Right ventricle myocardium inferior (tissue), 1 donor: ENCODE data around the gene JAZF1. TPM values are rescaled to one million over a fixed set of nuclear protein-coding genes. Genes with fewer than 3 reads are reported as not detected.

Experiments used
- ATAC-seq: fragments of 200-7000 bp; cut with Tn5 transposase; one replicate; pipeline ENCODE4 v1.9.1; 2020; ENCODE audit warnings: mild to moderate bottlenecking, moderate library complexity
- DNase-seq: peaks from one replicate; pipeline ENCODE4 v3.0.0; 2021; ENCODE audit errors: missing footprints
- intact Hi-C: fragments of 100-400 bp; cut with DNase I; formaldehyde crosslinking; loops from one replicate; pipeline ENCODE4 v1.11.0; 2022
- total RNA-seq: library from RNA; stranded (reverse); fragmentation: NEBNext Ultra II Directional; extraction: Animal tissue kit (Norgen Biotek cat#: 25700); gene quantifications from one replicate; pipeline ENCODE4 v1.2.1, GENCODE V29; 2021
- donor health status: DM: no; HTN: yes; CAD: no; lungs with severe emphysema.

The JAZF1 gene
- total RNA-seq, 1 donor from 2014 or later, result 25.6 TPM

GRCh38 chr7:28149291-28150101 lies 31.1 kb downstream of the JAZF1 start:
- ATAC-seq, result no peak
- intact Hi-C loops, result no loop called here
- DNase-seq, result no peak

DNA sequence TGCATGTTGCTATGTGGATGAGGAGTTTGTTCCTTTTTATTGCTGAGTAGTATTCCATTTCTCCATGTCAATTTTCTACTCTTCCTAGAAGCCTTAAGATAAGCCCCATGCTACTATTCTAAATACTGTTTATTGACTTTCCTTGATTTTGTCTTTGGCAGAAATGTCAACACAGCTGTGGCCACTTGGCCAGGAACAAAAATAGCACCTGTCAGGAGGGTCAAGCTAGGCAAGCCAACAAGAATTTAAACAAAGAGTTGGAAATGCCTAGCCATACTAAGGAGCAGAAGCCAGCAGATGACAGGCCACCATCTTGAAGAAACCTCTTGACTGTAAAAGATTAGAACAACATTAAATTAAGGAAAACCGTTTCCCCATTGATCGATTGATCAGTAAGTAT lies 34.7 kb downstream of the JAZF1 start:
- no peak for ATAC-seq
- intact Hi-C loops, result no loop called here

GRCh38 chr7:28145090-28145626 lies 35.4 kb downstream of the JAZF1 start:
- intact Hi-C loops, result no loop called here
- no peak for ATAC-seq
- no peak for DNase-seq

More for the DNA sequence above, 34.7 kb downstream of the JAZF1 start:
- no peak for DNase-seq

GRCh38 chr7:28144266-28144665 lies 36.3 kb downstream of the JAZF1 start:
- no peak for DNase-seq
- no peak for ATAC-seq
- intact Hi-C loops, result no loop called here

- intact Hi-C loops, result no loop called here
- DNase-seq (no peak), ATAC-seq (no peak)
Measured at GRCh38 chr7:28142650-28143049, 37.9 kb downstream of the JAZF1 start.

GRCh38 chr7:28140979-28141378 lies 39.6 kb downstream of the JAZF1 start:
- intact Hi-C loops, result no loop called here
- DNase-seq (no peak), ATAC-seq (no peak)

DNA sequence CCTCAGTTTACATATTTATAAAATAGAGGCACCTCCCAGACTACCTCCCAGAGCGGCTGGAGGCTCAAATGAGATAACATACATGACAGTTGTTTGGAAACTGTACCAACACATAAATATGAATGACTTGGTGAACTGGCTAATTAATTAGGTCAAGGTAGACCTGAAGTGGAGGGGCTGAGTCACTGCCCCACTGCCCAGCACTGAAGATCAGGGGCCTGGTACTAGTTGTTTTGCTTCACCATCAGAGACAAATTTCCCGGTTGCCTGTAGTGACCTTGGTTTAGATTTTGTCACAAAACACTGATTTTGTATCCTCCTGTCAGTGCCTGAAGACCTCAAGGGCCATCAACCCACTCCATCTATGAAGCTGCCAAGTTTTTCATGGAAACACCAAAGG lies 41.8 kb downstream of the JAZF1 start:
- ATAC-seq, result no peak
- intact Hi-C loops, result no loop called here
- DNase-seq, result peak; percentile 64

GRCh38 chr7:28137463-28137862 lies 43.1 kb downstream of the JAZF1 start:
- ATAC-seq, result no peak
- intact Hi-C loops, result no loop called here
- DNase-seq, result no peak

- no peak for ATAC-seq
- no peak for DNase-seq
- intact Hi-C loops, result no loop called here
Measured at GRCh38 chr7:28136885-28137284, 43.7 kb downstream of the JAZF1 start.

DNA sequence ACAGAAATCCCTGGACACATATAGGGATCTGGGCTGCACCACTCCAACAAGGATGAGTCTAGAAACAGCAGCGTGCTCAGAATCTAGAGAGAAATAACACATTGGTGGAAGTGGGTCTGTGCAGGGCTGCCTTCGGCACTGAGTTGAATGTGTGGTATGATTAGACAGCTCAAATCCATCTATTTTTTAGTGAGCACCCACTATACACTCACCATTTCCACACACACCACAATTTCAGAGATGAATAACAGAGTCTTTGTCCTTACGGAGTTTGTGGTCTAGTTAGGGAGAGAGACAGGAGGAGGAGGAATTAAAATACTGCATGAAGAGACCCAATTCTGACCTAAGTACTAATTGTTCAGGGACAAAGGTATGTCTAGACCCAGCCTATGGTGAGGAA lies 44.2 kb downstream of the JAZF1 start:
- DNase-seq, result no peak
- intact Hi-C loops, result no loop called here
- ATAC-seq, result no peak

- intact Hi-C loops, result no loop called here
- no peak for DNase-seq
- no peak for ATAC-seq
Measured at GRCh38 chr7:28135760-28136159, 44.8 kb downstream of the JAZF1 start.

DNA sequence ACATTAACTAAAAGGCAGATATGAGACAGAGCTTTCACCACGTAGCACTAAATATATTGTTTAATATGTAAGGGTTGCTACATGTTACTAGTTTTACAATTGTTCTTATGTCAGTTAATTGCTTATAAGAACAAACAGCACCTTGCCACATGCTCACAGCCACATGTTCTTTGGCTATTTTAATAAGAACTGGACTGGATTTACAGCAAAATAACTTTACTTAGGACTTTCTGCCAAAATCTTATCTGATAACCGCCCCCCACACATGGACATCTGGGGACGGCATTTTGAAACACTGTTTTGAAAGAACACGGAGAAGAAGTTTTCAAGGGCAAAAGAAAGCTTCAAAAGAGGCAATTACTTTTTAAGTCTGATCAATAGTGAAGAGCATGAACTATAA lies 45.3 kb downstream of the JAZF1 start:
- DNase-seq, result no peak
- intact Hi-C loops, result no loop called here
- peak; percentile 11 for ATAC-seq

DNA sequence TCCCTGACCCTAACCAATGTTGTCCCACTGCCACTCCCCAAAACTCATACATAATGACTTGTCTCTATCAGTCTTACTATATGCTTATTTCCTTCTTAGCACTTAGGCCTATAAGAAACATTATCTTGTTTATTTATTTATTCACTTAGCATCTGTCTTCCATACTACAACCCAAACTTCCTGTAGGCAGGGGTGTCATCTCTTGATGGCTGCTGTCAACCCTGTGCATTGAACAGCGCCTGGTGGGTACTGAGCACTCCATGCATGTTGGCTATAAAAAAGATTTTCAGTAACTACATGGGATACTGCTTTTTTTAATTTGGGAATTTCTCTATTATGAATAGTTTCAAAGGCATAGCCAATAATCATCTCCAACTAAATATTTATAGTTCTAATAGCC lies 46.7 kb downstream of the JAZF1 start:
- no peak for ATAC-seq
- no peak for DNase-seq
- intact Hi-C loops, result no loop called here

- DNase-seq, result no peak
- intact Hi-C loops, result no loop called here
- ATAC-seq, result no peak
Measured at GRCh38 chr7:28132959-28133870, 47.4 kb downstream of the JAZF1 start.

GRCh38 chr7:28130277-28130676 lies 50.3 kb downstream of the JAZF1 start:
- DNase-seq (no peak), ATAC-seq (no peak)
- intact Hi-C loops, result no loop called here

GRCh38 chr7:28128608-28129007 lies 52.0 kb downstream of the JAZF1 start:
- ATAC-seq, result no peak
- no peak for DNase-seq
- intact Hi-C loops, result no loop called here

DNA sequence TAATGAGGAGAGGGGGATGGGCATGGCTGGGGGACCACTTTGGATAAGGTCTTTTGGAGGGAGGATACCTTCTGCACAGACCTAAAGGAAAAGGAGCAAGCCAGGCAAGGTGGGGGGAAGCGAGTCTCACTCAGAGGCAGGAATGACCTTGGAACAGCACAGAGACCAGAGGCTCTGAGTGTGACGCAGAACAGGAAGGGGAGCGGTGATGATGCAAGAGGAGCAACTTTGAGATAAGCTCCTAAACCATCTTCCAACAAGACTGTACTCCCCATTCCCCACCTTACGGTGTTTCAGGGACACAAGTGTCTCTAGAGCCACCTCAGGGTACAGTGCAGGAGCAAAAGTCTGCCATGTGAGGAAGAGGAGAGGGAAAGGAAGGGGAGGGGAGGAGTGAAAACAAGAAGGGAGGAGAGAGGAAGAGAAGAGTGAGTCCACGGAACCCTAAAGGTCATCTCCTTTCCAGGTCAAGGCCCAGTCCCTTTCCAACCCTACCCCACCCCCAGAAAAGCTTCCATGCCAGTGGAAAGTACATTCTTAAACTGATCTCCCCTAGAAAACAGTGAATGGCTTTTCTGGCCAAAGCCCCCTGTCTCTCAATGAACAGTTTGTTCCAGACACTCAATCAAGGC lies 54.1 kb downstream of the JAZF1 start:
- no peak for DNase-seq
- intact Hi-C loops, result no loop called here
- peak; percentile 26 for ATAC-seq

GRCh38 chr7:28125431-28126409 lies 54.9 kb downstream of the JAZF1 start:
- DNase-seq (no peak), ATAC-seq (no peak)
- intact Hi-C loops, result no loop called here
